Measurements from ENCODE around the gene CADM2.
"Not testable (repeated sequence)": the region's sequence is repeated elsewhere in the genome, so short reads cannot be mapped to it uniquely, and the experiment has no call there.

Gene CADM2

GRCh38 chr3:85706130-85706529, 747.3 kb downstream of the CADM2 start:
- no peak for DNase-seq (ENCODE audit: low read depth)
- TF ChIP-seq CTCF (IDR thresholded peaks at IDR 0.05; ENCODE audit: control insufficient read depth, insufficient read depth, low read depth, low read length, missing control alignments): no peak
- no peak overlapping the region for H3K4me3 ChIP-seq (ENCODE audit: control insufficient read depth, low read depth, low read length)

- H3K4me3 ChIP-seq (ENCODE audit: control insufficient read depth, low read depth, low read length); DNase-seq (ENCODE audit: low read depth): not testable (repeated sequence)
Observed at GRCh38 chr3:85708325-85708724, 749.5 kb downstream of the CADM2 start.

GRCh38 chr3:85709346-85709892, 750.6 kb downstream of the CADM2 start:
- no peak for TF ChIP-seq CTCF (IDR thresholded peaks at IDR 0.05; ENCODE audit: control insufficient read depth, insufficient read depth, low read depth, low read length, missing control alignments)
- H3K4me3 ChIP-seq (ENCODE audit: control insufficient read depth, low read depth, low read length): no peak overlapping the region
- no peak for DNase-seq (ENCODE audit: low read depth)

GRCh38 chr3:85710490-85710889, 751.7 kb downstream of the CADM2 start:
- no peak for TF ChIP-seq CTCF (IDR thresholded peaks at IDR 0.05; ENCODE audit: control insufficient read depth, insufficient read depth, low read depth, low read length, missing control alignments)
- no peak for DNase-seq (ENCODE audit: low read depth)
- no peak overlapping the region for H3K4me3 ChIP-seq (ENCODE audit: control insufficient read depth, low read depth, low read length)

GRCh38 chr3:85721409-85722145, 762.8 kb downstream of the CADM2 start:
- DNase-seq (ENCODE audit: low read depth): no peak
- TF ChIP-seq CTCF (IDR thresholded peaks at IDR 0.05; ENCODE audit: control insufficient read depth, insufficient read depth, low read depth, low read length, missing control alignments): no peak

GRCh38 chr3:85725809-85726208, 767.0 kb downstream of the CADM2 start:
- DNase-seq (ENCODE audit: low read depth): no peak
- H3K4me3 ChIP-seq (ENCODE audit: control insufficient read depth, low read depth, low read length): no peak overlapping the region
- no peak for TF ChIP-seq CTCF (IDR thresholded peaks at IDR 0.05; ENCODE audit: control insufficient read depth, insufficient read depth, low read depth, low read length, missing control alignments)

More at GRCh38 chr3:85721409-85722145, 762.8 kb downstream of the CADM2 start:
- no peak overlapping the region for H3K4me3 ChIP-seq (ENCODE audit: control insufficient read depth, low read depth, low read length)

GRCh38 chr3:85726241-85726640, 767.5 kb downstream of the CADM2 start:
- no peak for DNase-seq (ENCODE audit: low read depth)
- no peak for TF ChIP-seq CTCF (IDR thresholded peaks at IDR 0.05; ENCODE audit: control insufficient read depth, insufficient read depth, low read depth, low read length, missing control alignments)
- no peak overlapping the region for H3K4me3 ChIP-seq (ENCODE audit: control insufficient read depth, low read depth, low read length)
